ENCODE measurements around the gene FOXI3.
"Not testable (repeated sequence)": the region's sequence is repeated elsewhere in the genome, so short reads cannot be mapped to it uniquely, and the experiment has no call there.

FOXI3 gene

GRCh38 chr2:88437010-88437409, 15.5 kb downstream of the FOXI3 start:
- DNase-seq = no peak

GRCh38 chr2:88429929-88430328, 22.6 kb downstream of the FOXI3 start:
- no peak for DNase-seq

- no peak for DNase-seq
Observed at GRCh38 chr2:88423733-88424132, 28.8 kb downstream of the FOXI3 start.

- not testable (repeated sequence) for DNase-seq
Observed at GRCh38 chr2:88419051-88419450, 33.4 kb downstream of the FOXI3 start.

GRCh38 chr2:88416016-88416663, 36.4 kb downstream of the FOXI3 start:
- no peak for DNase-seq

GRCh38 chr2:88408870-88409269, 43.6 kb downstream of the FOXI3 start:
- DNase-seq = not testable (repeated sequence)

GRCh38 chr2:88400037-88400767, 52.3 kb downstream of the FOXI3 start:
- DNase-seq = no peak

- no peak for DNase-seq
Observed at GRCh38 chr2:88398180-88398579, 54.3 kb downstream of the FOXI3 start.

All from GDM1 (cell line).